ENCODE measurements around the gene EPHA6. TPM values are rescaled to one million over a fixed set of nuclear protein-coding genes. Genes with fewer than 3 reads are reported as not detected.

The EPHA6 gene
- total RNA-seq, 1 experiment from 2014 or later, result 2.7 TPM

DNA sequence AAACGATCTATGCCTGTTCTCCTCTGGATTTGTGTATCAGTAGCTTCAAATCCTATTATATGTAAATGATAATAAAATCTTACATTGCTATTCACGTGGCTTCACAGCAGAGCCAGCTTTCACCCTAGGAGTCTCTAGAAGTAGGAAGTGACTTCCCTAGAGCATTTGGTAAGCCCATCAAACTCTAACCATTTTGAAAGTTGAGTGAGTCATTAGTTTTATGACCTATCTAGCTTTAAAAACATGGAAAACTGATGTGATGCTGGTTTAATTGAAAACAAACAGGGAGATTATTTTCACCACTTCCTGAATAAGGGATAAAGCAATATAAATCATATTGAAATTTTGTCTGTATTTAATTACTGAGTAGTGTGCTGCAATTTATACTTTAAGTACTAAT, 275.2 kb downstream of the EPHA6 start:
- Histone ChIP-seq H3K36me3 (ENCODE audit: control insufficient read depth, insufficient read depth, low read length) (no peaks in the 10 kb centered on the region), H3K4me1 (no peaks in the 10 kb centered on the region), H3K9me3 (no peaks in the 10 kb centered on the region), H3K27me3 (replicated peaks; ENCODE audit: control insufficient read depth, insufficient read depth, low read length) (no peaks in the 10 kb centered on the region), H3K4me3 (ENCODE audit: low read depth, low read length) (no peak overlapping the region)
- POLR2A ChIA-PET, result no interaction called here
- no peak overlapping the region for H3K27ac Mint-ChIP-seq (ENCODE audit: unreplicated experiment)
- no peak for DNase-seq
- no peaks in the 10 kb centered on the region for H3K27me3 Mint-ChIP-seq (ENCODE audit: insufficient read depth, unreplicated experiment)
- H3K36me3 Mint-ChIP-seq (ENCODE audit: insufficient read depth, unreplicated experiment), result no peaks in the 10 kb centered on the region
- BruUV-seq (replicated peaks), result no TSS peak
- intact Hi-C loops (cut with micrococcal nuclease; ENCODE audit: unreplicated experiment), result no loop called here
- H3K4me3 Mint-ChIP-seq (ENCODE audit: unreplicated experiment), result no peak overlapping the region
- no peaks in the 10 kb centered on the region for H3K4me1 Mint-ChIP-seq (ENCODE audit: low read depth, unreplicated experiment)
- CTCF ChIA-PET, result no interaction called here
- TF ChIP-seq, protein P1, sequence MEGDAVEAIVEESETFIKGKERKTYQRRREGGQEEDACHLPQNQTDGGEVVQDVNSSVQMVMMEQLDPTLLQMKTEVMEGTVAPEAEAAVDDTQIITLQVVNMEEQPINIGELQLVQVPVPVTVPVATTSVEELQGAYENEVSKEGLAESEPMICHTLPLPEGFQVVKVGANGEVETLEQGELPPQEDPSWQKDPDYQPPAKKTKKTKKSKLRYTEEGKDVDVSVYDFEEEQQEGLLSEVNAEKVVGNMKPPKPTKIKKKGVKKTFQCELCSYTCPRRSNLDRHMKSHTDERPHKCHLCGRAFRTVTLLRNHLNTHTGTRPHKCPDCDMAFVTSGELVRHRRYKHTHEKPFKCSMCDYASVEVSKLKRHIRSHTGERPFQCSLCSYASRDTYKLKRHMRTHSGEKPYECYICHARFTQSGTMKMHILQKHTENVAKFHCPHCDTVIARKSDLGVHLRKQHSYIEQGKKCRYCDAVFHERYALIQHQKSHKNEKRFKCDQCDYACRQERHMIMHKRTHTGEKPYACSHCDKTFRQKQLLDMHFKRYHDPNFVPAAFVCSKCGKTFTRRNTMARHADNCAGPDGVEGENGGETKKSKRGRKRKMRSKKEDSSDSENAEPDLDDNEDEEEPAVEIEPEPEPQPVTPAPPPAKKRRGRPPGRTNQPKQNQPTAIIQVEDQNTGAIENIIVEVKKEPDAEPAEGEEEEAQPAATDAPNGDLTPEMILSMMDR (IDR thresholded peaks at IDR 0.05; ENCODE audit: insufficient read depth in 1 of 2, low read depth in 1 of 2, low read length in 1 of 2, severe bottlenecking in 1 of 2, unreplicated experiment in 1 of 2), result no peak
- H3K9me3 Mint-ChIP-seq (ENCODE audit: unreplicated experiment), result no peaks in the 10 kb centered on the region

DNA sequence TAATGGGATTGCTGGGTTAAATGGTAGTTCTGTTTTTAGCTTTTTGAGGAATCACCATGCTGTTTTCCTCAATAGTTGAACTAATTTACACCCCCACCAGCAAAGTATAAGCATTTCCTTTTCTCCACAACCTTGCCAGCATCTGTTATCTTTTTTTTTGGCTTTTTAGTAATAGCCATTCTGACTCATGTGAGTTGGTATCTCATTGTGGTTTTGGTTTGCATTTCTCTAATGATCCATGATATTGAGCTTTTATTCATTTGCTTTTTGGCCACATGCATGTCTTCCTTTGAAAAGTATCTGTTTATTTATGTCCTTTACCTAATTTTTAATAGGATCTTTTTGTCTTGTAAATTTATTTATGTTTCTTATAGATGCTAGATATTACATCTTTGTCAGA, 288.2 kb downstream of the EPHA6 start:
- DNase-seq, result no peak
- H3K4me1 ChIP-seq, result 0 out of 2 replicates have a peak, but pooled peaks cover 10% of the 10 kb centered on the region
- H3K36me3 Mint-ChIP-seq (ENCODE audit: insufficient read depth, unreplicated experiment), result no peaks in the 10 kb centered on the region
- H3K27me3 Mint-ChIP-seq (ENCODE audit: insufficient read depth, unreplicated experiment), result no peaks in the 10 kb centered on the region
- H3K9me3 Mint-ChIP-seq (ENCODE audit: unreplicated experiment), result no peaks in the 10 kb centered on the region
- H3K4me1 Mint-ChIP-seq (ENCODE audit: low read depth, unreplicated experiment), result no peaks in the 10 kb centered on the region
- no peaks in the 10 kb centered on the region for H3K27me3 ChIP-seq (replicated peaks; ENCODE audit: control insufficient read depth, insufficient read depth, low read length)
- CTCF ChIA-PET, result no interaction called here
- H3K4me3 Mint-ChIP-seq (ENCODE audit: unreplicated experiment), result no peak overlapping the region
- no peak overlapping the region for H3K4me3 ChIP-seq (ENCODE audit: low read depth, low read length)
- no peaks in the 10 kb centered on the region for H3K9me3 ChIP-seq
- no TSS peak for BruUV-seq (replicated peaks)
- TF ChIP-seq, protein P1 (IDR thresholded peaks at IDR 0.05; ENCODE audit: insufficient read depth in 1 of 2, low read depth in 1 of 2, low read length in 1 of 2, severe bottlenecking in 1 of 2, unreplicated experiment in 1 of 2), result no peak
- H3K36me3 ChIP-seq (ENCODE audit: control insufficient read depth, insufficient read depth, low read length), result no peaks in the 10 kb centered on the region
- H3K27ac Mint-ChIP-seq (ENCODE audit: unreplicated experiment), result no peak overlapping the region
- POLR2A ChIA-PET, result no interaction called here
- intact Hi-C loops (cut with micrococcal nuclease; ENCODE audit: unreplicated experiment), result no loop called here

DNA sequence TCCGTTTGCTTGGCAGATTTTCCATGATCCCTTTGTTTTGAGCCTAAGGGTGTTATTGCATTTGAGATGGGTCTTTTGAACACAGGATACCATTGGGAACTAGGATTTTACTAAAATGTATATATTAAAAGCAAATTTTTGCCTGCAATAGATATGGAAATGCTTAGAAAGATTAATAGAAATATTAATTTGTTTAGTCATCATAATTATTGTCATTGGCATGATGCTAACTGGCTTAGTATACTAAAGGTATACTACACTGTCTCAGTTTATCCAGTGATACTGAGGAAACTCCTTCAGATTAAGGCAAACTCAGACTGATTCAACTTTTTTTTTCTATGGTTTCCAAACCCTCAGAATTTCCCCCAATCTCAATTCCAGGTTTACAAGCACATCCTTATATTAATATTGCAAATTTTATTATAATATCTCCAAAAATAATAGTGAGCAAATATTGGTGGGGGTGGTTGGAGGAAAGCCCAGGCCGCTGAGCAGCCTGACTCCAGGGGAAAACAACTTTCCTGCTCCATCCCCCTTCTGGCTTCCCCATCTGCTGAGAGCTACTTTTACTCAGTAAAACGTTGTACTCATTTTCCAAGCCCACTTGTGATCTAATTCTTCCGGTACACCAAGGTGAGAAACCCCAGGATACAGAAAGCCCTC, 291.7 kb downstream of the EPHA6 start:
- no peak for DNase-seq
- TF ChIP-seq, protein P1 (IDR thresholded peaks at IDR 0.05; ENCODE audit: insufficient read depth in 1 of 2, low read depth in 1 of 2, low read length in 1 of 2, severe bottlenecking in 1 of 2, unreplicated experiment in 1 of 2), result no peak
- intact Hi-C loops (cut with micrococcal nuclease; ENCODE audit: unreplicated experiment), result no loop called here
- H3K4me1 Mint-ChIP-seq (ENCODE audit: low read depth, unreplicated experiment), result no peaks in the 10 kb centered on the region
- Histone ChIP-seq H3K4me3 (ENCODE audit: low read depth, low read length) (no peak overlapping the region), H3K9me3 (no peaks in the 10 kb centered on the region), H3K4me1 (no peaks in the 10 kb centered on the region), H3K27me3 (replicated peaks; ENCODE audit: control insufficient read depth, insufficient read depth, low read length) (no peaks in the 10 kb centered on the region), H3K36me3 (ENCODE audit: control insufficient read depth, insufficient read depth, low read length) (no peaks in the 10 kb centered on the region)
- no peak overlapping the region for H3K27ac Mint-ChIP-seq (ENCODE audit: unreplicated experiment)
- CTCF ChIA-PET, result no interaction called here
- no peaks in the 10 kb centered on the region for H3K27me3 Mint-ChIP-seq (ENCODE audit: insufficient read depth, unreplicated experiment)
- H3K9me3 Mint-ChIP-seq (ENCODE audit: unreplicated experiment), result no peaks in the 10 kb centered on the region
- H3K36me3 Mint-ChIP-seq (ENCODE audit: insufficient read depth, unreplicated experiment), result no peaks in the 10 kb centered on the region
- POLR2A ChIA-PET, result no interaction called here
- BruUV-seq (replicated peaks), result no TSS peak
- H3K4me3 Mint-ChIP-seq (ENCODE audit: unreplicated experiment), result no peak overlapping the region

All from Caco-2 (cell line).